K562 (cell line): ENCODE measurements around the gene PTPRG. TPM values are rescaled to one million over a fixed set of nuclear protein-coding genes. Genes with fewer than 3 reads are reported as not detected.
A peak's percentile ranks its signal among the peaks of the same experiment; 100 is the strongest.

Source experiments
- ATAC-seq: fragments of 200-7000 bp; cut with Tn5 transposase; 3 replicates; pipeline ENCODE4 v1.9.1; 2020; ENCODE audit warnings: moderate library complexity
- BruUV-seq: library from RNA; stranded (reverse); fragments of 400-500 nt; replicated peaks from 2 replicates; lab custom pipeline; 2021; lab: Mats Ljungman, UMichigan
- CTCF ChIA-PET: fragments of 300-600 bp; formaldehyde crosslinking; extraction: SDS; loops from one replicate; lab custom pipeline; 2021; ENCODE audit warnings: low intra/inter-chr PET ratio; lab: Yijun Ruan, JAX
- POLR2A ChIA-PET: fragments of 300-600, 350-650 bp; sonication (Branson Sonifier 250); formaldehyde crosslinking; extraction: SDS; loops from one replicate; lab custom pipeline; 2021; ENCODE audit warnings: antibody characterized with exemption, inconsistent platforms; lab: Yijun Ruan, JAX
- DNase-seq, 4 experiments: peaks; one replicate each; pipeline versions ENCODE4 v3.0.0 to v3.0.0-alpha.2; 2011 to 2018; ENCODE audit warnings: low spot score in 3 of 4, mixed read lengths in 3 of 4; ENCODE audit errors: extremely low read depth in 1 of 4
- FAIRE-seq: peaks from 2 replicates; lab custom pipeline; 2011; peaks lifted over from hg19 to GRCh38; lab: Jason Lieb, UNC
- H2AFZ ChIP-seq: 2 replicates; pipeline ENCODE4 v1.6.0; 2011; ENCODE audit warnings: low read depth, low read length, control low read depth, inconsistent platforms
- H3K27ac ChIP-seq: fragments of 200-600 bp; 3 replicates; pipeline ENCODE4 v1.8.0; 2011; ENCODE audit warnings: low read depth, mild to moderate bottlenecking, control low read depth, inconsistent platforms, low read length, moderate library complexity, mixed read lengths; ENCODE audit errors: extremely low read depth
- H3K27me3 ChIP-seq, 2 experiments: fragments of 300-600 bp in 1 of 2; 2 replicates in 1 of 2; 3 replicates in 1 of 2; pipeline versions ENCODE4 v1.6.0 to v1.8.0; 2011; ENCODE audit warnings: inconsistent platforms in 2 of 2, low read length in 2 of 2, mild to moderate bottlenecking in 1 of 2, mixed read lengths in 1 of 2, moderate library complexity in 1 of 2; ENCODE audit not compliant: control insufficient read depth in 2 of 2, insufficient read depth in 2 of 2
- H3K36me3 ChIP-seq: fragments of 300-600 bp; 3 replicates; pipeline ENCODE4 v1.8.0; 2011; ENCODE audit warnings: mild to moderate bottlenecking, low read length, inconsistent platforms; ENCODE audit not compliant: control insufficient read depth, insufficient read depth
- H3K4me1 ChIP-seq, 2 experiments: fragments of 200-600 bp in 1 of 2; replicated peaks in 1 of 2; 2 replicates in 1 of 2; 3 replicates in 1 of 2; pipeline versions ENCODE4 v1.5.1 to v1.8.0; 2011; ENCODE audit warnings: inconsistent platforms in 2 of 2, low read length in 2 of 2, mild to moderate bottlenecking in 1 of 2, mixed read lengths in 1 of 2, moderate library complexity in 1 of 2; ENCODE audit not compliant: control insufficient read depth in 2 of 2, insufficient read depth in 2 of 2
- H3K4me2 ChIP-seq: 2 replicates; pipeline ENCODE4 v1.6.1; 2011; ENCODE audit warnings: low read length, control low read depth, inconsistent platforms, mixed read lengths; ENCODE audit not compliant: insufficient read depth
- H3K4me3 ChIP-seq: fragments of 200-600 bp; sonication (generic), shearing (Covaris generic); 2 replicates; pipeline ENCODE4 v1.5.1; 2016; ENCODE audit warnings: control low read depth, inconsistent platforms
- H3K79me2 ChIP-seq: fragments of 200-600 bp; 3 replicates; pipeline ENCODE4 v1.8.0; 2011; ENCODE audit warnings: low read length, inconsistent platforms; ENCODE audit not compliant: control insufficient read depth, insufficient read depth
- H3K9ac ChIP-seq, 2 experiments: 2 replicates each; pipeline versions ENCODE4 v1.6.0 to v1.6.1; 2011; ENCODE audit warnings: low read depth in 2 of 2, low read length in 2 of 2, control low read depth in 1 of 2, inconsistent platforms in 1 of 2, mild to moderate bottlenecking in 1 of 2, mixed read lengths in 1 of 2; ENCODE audit not compliant: insufficient read depth in 1 of 2
- H3K9me1 ChIP-seq: one replicate; pipeline ENCODE4 v1.6.0; 2011; ENCODE audit warnings: inconsistent platforms, mild to moderate bottlenecking, low read length, moderate library complexity; ENCODE audit not compliant: control insufficient read depth, insufficient read depth
- H3K9me3 ChIP-seq: replicated peaks from 2 replicates; pipeline ENCODE4 v1.5.1; 2011; ENCODE audit warnings: low read depth, low read length, inconsistent platforms; ENCODE audit not compliant: control insufficient read depth, insufficient read depth
- H4K20me1 ChIP-seq: replicated peaks from 2 replicates; pipeline ENCODE4 v1.6.1; 2011; ENCODE audit warnings: low read length, inconsistent platforms, mixed read lengths; ENCODE audit not compliant: control insufficient read depth, insufficient read depth
- ATF1 ChIP-seq, 2 experiments: fragments of 450-650 bp in 1 of 2; IDR thresholded peaks; 2 replicates each; pipeline ENCODE4 v1.6.1; 2016; ENCODE audit warnings: missing compliant biosample characterization in 1 of 2, missing genetic modification characterization in 1 of 2
- ZBTB11 ChIP-seq, 3 experiments: fragments of 200-800 bp in 1 of 3; fragments of 250-450 bp in 1 of 3; fragments of 450-650 bp in 1 of 3; sonication (Bioruptor Pico) in 1 of 3; sonication (Bioruptor generic) in 1 of 3; formaldehyde crosslinking in 1 of 3; IDR thresholded peaks; 2 replicates each; pipeline versions ENCODE4 v1.6.1 to v1.8.0; 2016 to 2022; ENCODE audit warnings: mild to moderate bottlenecking in 2 of 3, missing genetic modification characterization in 2 of 3, missing compliant biosample characterization in 1 of 3, moderate library complexity in 1 of 3
- whole genome bisulfite sequencing: fragments of 100-300 bp; shearing (Covaris generic); methylation state at CpG from one replicate; pipeline ENCODE4 v1.1.6; 2016; ENCODE audit warnings: low coverage, mixed read lengths; ENCODE audit not compliant: insufficient coverage; ENCODE audit errors: missing lambda C conversion rate; 5-methylcytosine and 5-hydroxymethylcytosine counted together
- in situ Hi-C: fragments of 300-500 bp; cut with MboI; formaldehyde crosslinking; loops from 4 replicates; pipeline ENCODE4 v1.15.0; 2018; ENCODE audit warnings: inconsistent platforms, mixed read lengths
- intact Hi-C: fragments of 100-400 bp; cut with micrococcal nuclease; formaldehyde crosslinking; loops from 2 replicates; pipeline ENCODE4 v1.14.2; 2022
- polyA plus RNA-seq, 8 experiments: library from polyadenylated mRNA; depleted of rRNA in 4 of 8; stranded (reverse) in 5 of 8; unstranded in 3 of 8; fragments of >200 nt; fragmentation: Nextera tagmentation in 2 of 8; fragmentation: Illumina TruSeq in 1 of 8; extraction: Ambion mirVana in 2 of 8; extraction: Trizol in 1 of 8; gene quantifications; 2 replicates each; pipeline versions ENCODE4 v1.2.1 to v1.2.3, GENCODE V29; 2011 to 2014; ENCODE audit warnings: inconsistent platforms in 1 of 8, missing spikeins in 1 of 8
- total RNA-seq, 7 experiments: library from RNA; depleted of rRNA in 6 of 7; stranded (reverse); fragments of >200 nt in 6 of 7; fragmentation: Illumina TruSeq in 2 of 7; extraction: Trizol in 2 of 7; gene quantifications; 2 replicates each; pipeline versions ENCODE4 v1.2.1 to v1.2.3, GENCODE V29; 2011 to 2021; ENCODE audit warnings: low replicate concordance in 1 of 7

The PTPRG gene
- total and polyA plus RNA-seq, 9 of the 15 experiments (the other 6 are each of a cell fraction or from before 2014, with no cell fraction given), result 0.16 TPM; not detected in 8

DNA sequence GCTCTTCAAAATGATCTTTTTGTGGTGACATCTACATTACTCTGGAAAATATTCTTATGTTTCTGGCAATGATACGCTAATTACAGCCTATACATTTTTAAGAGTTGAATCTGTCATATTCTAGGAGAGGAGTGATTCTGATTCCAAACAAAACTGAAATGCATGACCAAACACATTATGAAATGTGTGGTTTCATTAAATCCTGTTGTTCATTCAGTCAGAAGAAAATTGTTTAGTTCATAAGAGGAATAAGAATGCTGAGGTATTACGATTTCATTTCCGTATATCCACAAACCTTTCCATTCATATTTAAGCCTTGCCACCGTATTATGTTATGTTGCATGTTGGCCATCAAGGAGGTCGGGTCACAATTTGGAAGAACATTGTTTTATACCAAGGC lies 466.9 kb downstream of the PTPRG start:
- in situ Hi-C loops, result no loop called here
- no peak overlapping the region for H3K27ac ChIP-seq
- H2AFZ ChIP-seq, result no peak overlapping the region
- no peak overlapping the region for H3K4me3 ChIP-seq
- no peaks in the 10 kb centered on the region for H3K27me3 ChIP-seq
- no peaks in the 10 kb centered on the region for H3K79me2 ChIP-seq
- H3K9me1 ChIP-seq, result no peaks in the 10 kb centered on the region
- CTCF ChIA-PET, result no interaction called here
- 1% methylated on average over 5 of the region's 5 CpGs for WGBS
- FAIRE-seq (no peak), DNase-seq (no peak)
- no TSS peak for BruUV-seq
- intact Hi-C loops, result no loop called here
- no peaks in the 10 kb centered on the region for H3K36me3 ChIP-seq
- no peaks in the 10 kb centered on the region for H3K4me1 ChIP-seq
- peak in 1 of 3 experiments; percentile 23; a peak in 1 of 6 replicates for TF ChIP-seq ZBTB11 (CRISPR knock-in tag; IDR thresholded peaks at IDR 0.05)
- TF ChIP-seq ATF1 (CRISPR knock-in tag; IDR thresholded peaks at IDR 0.05), result no peak
- no peak for TF ChIP-seq ATF1 (tag; IDR thresholded peaks at IDR 0.05)
- TF ChIP-seq, all 486 proteins: peak for 1
- no peak for ATAC-seq
- POLR2A ChIA-PET, result interaction anchor here (0.7 kb wide), 1 partner anchor 9 kb away, joined by 3 read pairs; no protein-coding TSS in a partner anchor
- H3K9me3 ChIP-seq, result no peaks in the 10 kb centered on the region
- H3K4me2 ChIP-seq, result no peak overlapping the region
- H3K9ac ChIP-seq, result no peak overlapping the region
- H4K20me1 ChIP-seq, result no peaks in the 10 kb centered on the region
